IMR-90 (cell line): ENCODE results near the gene THBS4. TPM values are rescaled to one million over a fixed set of nuclear protein-coding genes. Genes with fewer than 3 reads are reported as not detected.

Experiments used
- ATAC-seq: fragments of 200-7000 bp; cut with Tn5 transposase; 2 replicates; pipeline ENCODE4 v1.9.1; 2020; ENCODE audit warnings: low read depth, mild to moderate bottlenecking, moderate library complexity
- BruUV-seq: library from RNA; stranded (reverse); fragments of 400-500 nt; replicated peaks from 2 replicates; lab custom pipeline; 2021; lab: Mats Ljungman, UMichigan
- CTCF ChIA-PET: fragments of 300-600 bp; formaldehyde crosslinking; extraction: SDS; loops from one replicate; lab custom pipeline; 2021; ENCODE audit warnings: antibody characterized with exemption; lab: Yijun Ruan, JAX
- POLR2A ChIA-PET: fragments of 300-600 bp; sonication (Branson Sonifier 250); formaldehyde crosslinking; loops from one replicate; lab custom pipeline; 2022; ENCODE audit warnings: antibody characterized with exemption; ENCODE audit not compliant: unreplicated experiment; lab: Charles Lee
- DNase-seq: peaks from one replicate; pipeline ENCODE4 v3.0.0; 2013
- H2AFZ ChIP-seq: replicated peaks from 2 replicates; pipeline ENCODE3; 2013; ENCODE audit warnings: low read length, mild to moderate bottlenecking; ENCODE audit not compliant: poor library complexity
- H2AK5ac ChIP-seq: 2 replicates; pipeline ENCODE4 v1.6.1; 2013; ENCODE audit warnings: low read depth, low read length, inconsistent platforms
- H2AK9ac ChIP-seq: replicated peaks from 2 replicates; pipeline ENCODE3; 2013; ENCODE audit warnings: mild to moderate bottlenecking, low read depth, low read length, moderate library complexity; ENCODE audit not compliant: poor library complexity
- H2BK120ac ChIP-seq: 2 replicates; pipeline ENCODE4 v1.6.1; 2013; ENCODE audit warnings: low read depth, low read length, inconsistent platforms
- H2BK15ac ChIP-seq: 3 replicates; pipeline ENCODE4 v1.6.1; 2013; ENCODE audit warnings: low read depth, low read length, inconsistent platforms
- H2BK20ac ChIP-seq: 2 replicates; pipeline ENCODE4 v1.6.1; 2013; ENCODE audit warnings: low read depth, mild to moderate bottlenecking, inconsistent platforms, low read length, moderate library complexity
- H2BK5ac ChIP-seq: 2 replicates; pipeline ENCODE4 v1.6.1; 2013; ENCODE audit warnings: mild to moderate bottlenecking, low read depth, low read length, inconsistent platforms; ENCODE audit not compliant: poor library complexity, severe bottlenecking
- H3K14ac ChIP-seq: replicated peaks from 2 replicates; pipeline ENCODE4 v1.6.1; 2013; ENCODE audit warnings: low read depth, low read length, inconsistent platforms
- H3K18ac ChIP-seq: 2 replicates; pipeline ENCODE4 v1.6.1; 2013; ENCODE audit warnings: low read depth, low read length, control low read depth
- H3K23ac ChIP-seq: 2 replicates; pipeline ENCODE4 v1.6.1; 2013; ENCODE audit warnings: low read depth, low read length, inconsistent platforms
- H3K27ac ChIP-seq: 2 replicates; pipeline ENCODE4 v1.5.1; 2013; ENCODE audit warnings: mild to moderate bottlenecking, control low read depth, low read length; ENCODE audit not compliant: insufficient read depth
- H3K27me3 ChIP-seq: 2 replicates; pipeline ENCODE4 v1.6.1; 2013; ENCODE audit warnings: low read length; ENCODE audit not compliant: control insufficient read depth, insufficient read depth
- H3K36me3 ChIP-seq: 2 replicates; pipeline ENCODE4 v1.6.1; 2013; ENCODE audit warnings: low read length, mixed read lengths; ENCODE audit not compliant: control insufficient read depth, insufficient read depth
- H3K4ac ChIP-seq: 2 replicates; pipeline ENCODE4 v1.6.1; 2013; ENCODE audit warnings: low read depth, low read length, inconsistent platforms
- H3K4me1 ChIP-seq: 2 replicates; pipeline ENCODE4 v1.6.1; 2013; ENCODE audit warnings: low read length, mixed read lengths; ENCODE audit not compliant: control insufficient read depth, insufficient read depth
- H3K4me2 ChIP-seq: 2 replicates; pipeline ENCODE4 v1.6.1; 2013; ENCODE audit warnings: low read depth, mild to moderate bottlenecking, control low read depth, low read length, moderate library complexity
- H3K4me3 ChIP-seq: 2 replicates; pipeline ENCODE4 v1.5.1; 2013; ENCODE audit warnings: low read depth, mild to moderate bottlenecking, control low read depth, low read length, moderate library complexity; ENCODE audit not compliant: insufficient read depth
- H3K56ac ChIP-seq: 2 replicates; pipeline ENCODE4 v1.6.1; 2013; ENCODE audit warnings: low read length, inconsistent platforms; ENCODE audit not compliant: insufficient read depth; ENCODE audit errors: extremely low read depth
- H3K79me1 ChIP-seq, 2 experiments: 2 replicates each; pipeline ENCODE4 v1.6.1; 2013; ENCODE audit warnings: low read length in 2 of 2, inconsistent platforms in 1 of 2, low read depth in 1 of 2
- H3K9ac ChIP-seq: 2 replicates; pipeline ENCODE4 v1.6.1; 2013; ENCODE audit warnings: low read depth, low read length, control low read depth
- H3K9me1 ChIP-seq: 2 replicates; pipeline ENCODE4 v1.6.1; 2013; ENCODE audit warnings: low read length, inconsistent platforms; ENCODE audit not compliant: insufficient read depth
- H3K9me3 ChIP-seq: 2 replicates; pipeline ENCODE4 v1.6.1; 2013; ENCODE audit warnings: low read length; ENCODE audit not compliant: control insufficient read depth, insufficient read depth
- H4K20me1 ChIP-seq: 2 replicates; pipeline ENCODE4 v1.6.1; 2013; ENCODE audit warnings: low read length, inconsistent platforms; ENCODE audit not compliant: insufficient read depth
- H4K5ac ChIP-seq: 2 replicates; pipeline ENCODE4 v1.6.1; 2013; ENCODE audit warnings: mild to moderate bottlenecking, low read depth, low read length, control low read depth
- H4K8ac ChIP-seq, 2 experiments: 2 replicates each; pipeline ENCODE4 v1.6.1; 2013; ENCODE audit warnings: low read depth in 2 of 2, low read length in 2 of 2, control low read depth in 1 of 2, inconsistent platforms in 1 of 2
- H4K91ac ChIP-seq: 2 replicates; pipeline ENCODE4 v1.6.1; 2013; ENCODE audit warnings: low read depth, low read length, inconsistent platforms; ENCODE audit not compliant: insufficient read depth
- BHLHE40 ChIP-seq: fragments of 150-350 bp; IDR thresholded peaks from 2 replicates; pipeline ENCODE4 v1.6.1; 2016; ENCODE audit warnings: mild to moderate bottlenecking, low read depth, low read length
- CEBPB ChIP-seq: IDR thresholded peaks from 2 replicates; pipeline ENCODE4 v1.6.1; 2012; ENCODE audit warnings: low read depth, low read length, improper control_type of control experiment
- CHD1 ChIP-seq: IDR thresholded peaks from 2 replicates; pipeline ENCODE4 v1.6.1; 2012; ENCODE audit warnings: low read depth, low read length, improper control_type of control experiment
- FOS ChIP-seq: fragments of 150-350 bp; IDR thresholded peaks from 2 replicates; pipeline ENCODE4 v1.6.1; 2016; ENCODE audit warnings: low read depth, low read length
- MAFK ChIP-seq: IDR thresholded peaks from 2 replicates; pipeline ENCODE4 v1.6.1; 2012; ENCODE audit warnings: low read depth, low read length, improper control_type of control experiment
- MAZ ChIP-seq: IDR thresholded peaks from 2 replicates; pipeline ENCODE4 v1.6.1; 2012; ENCODE audit warnings: low read depth, mild to moderate bottlenecking, low read length, improper control_type of control experiment, moderate library complexity, borderline replicate concordance
- MXI1 ChIP-seq: IDR thresholded peaks from 2 replicates; pipeline ENCODE4 v1.6.1; 2012; ENCODE audit warnings: low read depth, mild to moderate bottlenecking, low read length, moderate library complexity, borderline replicate concordance
- NFE2L2 ChIP-seq: fragments of 150-350 bp; IDR thresholded peaks from 2 replicates; pipeline ENCODE4 v1.6.1; 2016; ENCODE audit warnings: low read depth, mild to moderate bottlenecking, low read length
- POLR2A ChIP-seq: IDR thresholded peaks from 2 replicates; pipeline ENCODE4 v1.6.1; 2012; ENCODE audit warnings: mild to moderate bottlenecking, low read depth, low read length
- RAD21 ChIP-seq: IDR thresholded peaks from 2 replicates; pipeline ENCODE4 v1.6.1; 2012; ENCODE audit warnings: low read length, improper control_type of control experiment
- RCOR1 ChIP-seq: IDR thresholded peaks from 2 replicates; pipeline ENCODE4 v1.6.1; 2012; ENCODE audit warnings: mild to moderate bottlenecking, low read length, improper control_type of control experiment; ENCODE audit not compliant: insufficient replicate concordance
- RFX5 ChIP-seq: IDR thresholded peaks from 2 replicates; pipeline ENCODE4 v1.8.0; 2012; ENCODE audit warnings: low read depth, mild to moderate bottlenecking, low read length, moderate library complexity
- SMC3 ChIP-seq: fragments of 150-350 bp; IDR thresholded peaks from 2 replicates; pipeline ENCODE4 v1.6.1; 2016; ENCODE audit warnings: low read depth, mild to moderate bottlenecking, antibody characterized with exemption, low read length, moderate library complexity
- WGBS, 2 experiments: methylation state at CpG; one replicate each; pipeline versions ENCODE4 v1.1.5 to v1.1.7; 2013; ENCODE audit warnings: missing lambda C conversion rate in 2 of 2; ENCODE audit not compliant: insufficient read length in 1 of 2; ENCODE audit errors: extremely low coverage in 2 of 2; 5-methylcytosine and 5-hydroxymethylcytosine counted together
- dilution Hi-C: fragments of 300-500 bp; cut with HindIII; formaldehyde crosslinking; loops from one replicate; pipeline ENCODE4 v1.14.3; 2018; ENCODE audit warnings: low sequenced_read_pairs; ENCODE audit not compliant: unreplicated experiment
- in situ Hi-C: fragments of 300-500 bp; cut with MboI; formaldehyde crosslinking; loops from 3 replicates; pipeline ENCODE4 v1.14.3; 2019; ENCODE audit warnings: low sequenced_read_pairs, inconsistent platforms, mixed read lengths
- intact Hi-C: fragments of 100-400 bp; cut with micrococcal nuclease; formaldehyde crosslinking; loops from 2 replicates; pipeline ENCODE4 v1.10.0; 2022
- polyA plus RNA-seq, 3 experiments: library from polyadenylated mRNA; depleted of rRNA; stranded (reverse); fragments of >200 nt; gene quantifications; 2 replicates each; pipeline ENCODE4 v1.2.3, GENCODE V29; 2012; ENCODE audit warnings: low replicate concordance in 1 of 3
- total RNA-seq: library from RNA; depleted of rRNA; stranded (reverse); fragments of >200 nt; gene quantifications from 2 replicates; pipeline ENCODE4 v1.2.3, GENCODE V29; 2012
- TF ChIP-seq, protein P1 (sequence below): fragments of 150-350 bp; IDR thresholded peaks from 2 replicates; pipeline ENCODE4 v1.6.1; 2016; ENCODE audit warnings: low read depth, mild to moderate bottlenecking, low read length, moderate library complexity, borderline replicate concordance
- TF ChIP-seq, protein P2 (sequence below): fragments of 150-350 bp; IDR thresholded peaks from 2 replicates; pipeline ENCODE4 v1.6.1; 2017; ENCODE audit warnings: mild to moderate bottlenecking, antibody characterized with exemption, low read length, low read depth
- TF ChIP-seq, protein P3 (sequence below): conservative IDR thresholded peaks from 2 replicates; pipeline ENCODE4 v1.5.1; 2012; ENCODE audit warnings: mild to moderate bottlenecking, low read depth, low read length, improper control_type of control experiment

Gene THBS4
- total and polyA plus RNA-seq, 2 of the 4 experiments (the other 2 are of a cell fraction), result 0.90 to 0.92 TPM

DNA sequence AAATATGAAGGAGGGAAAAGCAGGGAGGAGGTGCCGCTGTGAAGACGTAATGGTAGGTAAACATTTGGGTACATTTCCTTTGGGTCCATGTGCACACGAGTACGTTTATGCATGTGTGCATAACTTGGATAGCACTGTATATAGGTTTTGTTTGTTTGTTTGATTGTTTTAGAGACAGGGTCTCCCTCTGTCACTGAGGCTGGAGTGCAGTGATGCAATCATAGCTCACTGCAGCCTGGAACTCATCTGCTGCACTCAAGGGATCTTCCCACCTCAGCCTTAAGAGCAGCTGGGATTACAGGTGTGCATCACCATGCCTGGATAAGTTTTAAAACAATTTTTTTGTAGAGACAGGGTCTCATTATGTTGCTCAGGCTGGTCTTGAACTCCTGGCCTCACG is 94.0 kb downstream of the THBS4 start:
- H2AK9ac ChIP-seq, result no peak overlapping the region
- no peak overlapping the region for H3K27ac ChIP-seq
- POLR2A ChIA-PET, result no interaction called here
- H3K36me3 ChIP-seq, result no peaks in the 10 kb centered on the region
- dilution Hi-C loops, result no loop called here
- no peaks in the 10 kb centered on the region for H3K4me1 ChIP-seq
- H3K9me1 ChIP-seq, result no peaks in the 10 kb centered on the region
- no peaks in the 10 kb centered on the region for H4K20me1 ChIP-seq
- H3K23ac ChIP-seq, result no peak overlapping the region
- no peak overlapping the region for H2BK120ac ChIP-seq
- no peak overlapping the region for H2BK15ac ChIP-seq
- H4K5ac ChIP-seq, result no peak overlapping the region
- H3K27me3 ChIP-seq, result peaks cover 3% of the 10 kb centered on the region; the same call in 1 of the 2 replicates
- in situ Hi-C loops, result no loop called here
- no peaks in the 10 kb centered on the region for H3K79me1 ChIP-seq
- no peak for TF ChIP-seq RFX5
- TF ChIP-seq POLR2A, result no peak
- no peak for TF ChIP-seq RCOR1
- TF ChIP-seq CHD1, result no peak
- TF ChIP-seq SMC3, result no peak
- no peak for TF ChIP-seq CEBPB
- TF ChIP-seq, protein P1, sequence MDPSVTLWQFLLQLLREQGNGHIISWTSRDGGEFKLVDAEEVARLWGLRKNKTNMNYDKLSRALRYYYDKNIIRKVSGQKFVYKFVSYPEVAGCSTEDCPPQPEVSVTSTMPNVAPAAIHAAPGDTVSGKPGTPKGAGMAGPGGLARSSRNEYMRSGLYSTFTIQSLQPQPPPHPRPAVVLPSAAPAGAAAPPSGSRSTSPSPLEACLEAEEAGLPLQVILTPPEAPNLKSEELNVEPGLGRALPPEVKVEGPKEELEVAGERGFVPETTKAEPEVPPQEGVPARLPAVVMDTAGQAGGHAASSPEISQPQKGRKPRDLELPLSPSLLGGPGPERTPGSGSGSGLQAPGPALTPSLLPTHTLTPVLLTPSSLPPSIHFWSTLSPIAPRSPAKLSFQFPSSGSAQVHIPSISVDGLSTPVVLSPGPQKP, result no peak
- no peak for TF ChIP-seq FOS
- no peak for TF ChIP-seq BHLHE40
- TF ChIP-seq, protein P2, sequence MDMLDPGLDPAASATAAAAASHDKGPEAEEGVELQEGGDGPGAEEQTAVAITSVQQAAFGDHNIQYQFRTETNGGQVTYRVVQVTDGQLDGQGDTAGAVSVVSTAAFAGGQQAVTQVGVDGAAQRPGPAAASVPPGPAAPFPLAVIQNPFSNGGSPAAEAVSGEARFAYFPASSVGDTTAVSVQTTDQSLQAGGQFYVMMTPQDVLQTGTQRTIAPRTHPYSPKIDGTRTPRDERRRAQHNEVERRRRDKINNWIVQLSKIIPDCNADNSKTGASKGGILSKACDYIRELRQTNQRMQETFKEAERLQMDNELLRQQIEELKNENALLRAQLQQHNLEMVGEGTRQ, result no peak
- TF ChIP-seq MXI1, result no peak
- no peak for TF ChIP-seq NFE2L2
- no peak for TF ChIP-seq RAD21
- no peak for TF ChIP-seq MAFK
- TF ChIP-seq MAZ, result no peak
- TF ChIP-seq, protein P3, sequence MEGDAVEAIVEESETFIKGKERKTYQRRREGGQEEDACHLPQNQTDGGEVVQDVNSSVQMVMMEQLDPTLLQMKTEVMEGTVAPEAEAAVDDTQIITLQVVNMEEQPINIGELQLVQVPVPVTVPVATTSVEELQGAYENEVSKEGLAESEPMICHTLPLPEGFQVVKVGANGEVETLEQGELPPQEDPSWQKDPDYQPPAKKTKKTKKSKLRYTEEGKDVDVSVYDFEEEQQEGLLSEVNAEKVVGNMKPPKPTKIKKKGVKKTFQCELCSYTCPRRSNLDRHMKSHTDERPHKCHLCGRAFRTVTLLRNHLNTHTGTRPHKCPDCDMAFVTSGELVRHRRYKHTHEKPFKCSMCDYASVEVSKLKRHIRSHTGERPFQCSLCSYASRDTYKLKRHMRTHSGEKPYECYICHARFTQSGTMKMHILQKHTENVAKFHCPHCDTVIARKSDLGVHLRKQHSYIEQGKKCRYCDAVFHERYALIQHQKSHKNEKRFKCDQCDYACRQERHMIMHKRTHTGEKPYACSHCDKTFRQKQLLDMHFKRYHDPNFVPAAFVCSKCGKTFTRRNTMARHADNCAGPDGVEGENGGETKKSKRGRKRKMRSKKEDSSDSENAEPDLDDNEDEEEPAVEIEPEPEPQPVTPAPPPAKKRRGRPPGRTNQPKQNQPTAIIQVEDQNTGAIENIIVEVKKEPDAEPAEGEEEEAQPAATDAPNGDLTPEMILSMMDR, result no peak
- CTCF ChIA-PET, result no interaction called here
- no peak for ATAC-seq
- H3K14ac ChIP-seq, result no peak overlapping the region
- BruUV-seq, result no TSS peak
- H3K4me2 ChIP-seq, result no peak overlapping the region
- H3K4ac ChIP-seq, result no peak overlapping the region
- H2BK5ac ChIP-seq, result no peak overlapping the region
- H4K91ac ChIP-seq, result no peak overlapping the region
- intact Hi-C loops, result no loop called here
- no peak overlapping the region for H3K9ac ChIP-seq
- no peak for DNase-seq
- H2BK20ac ChIP-seq, result no peak overlapping the region
- WGBS, 2 experiments, result no CpG with 5 or more reads among the region's 5 CpGs
- H4K8ac ChIP-seq, result no peak overlapping the region
- H3K9me3 ChIP-seq, result no peaks in the 10 kb centered on the region; the same call in 1 of the 2 replicates
- no peak overlapping the region for H2AFZ ChIP-seq
- no peak overlapping the region for H3K18ac ChIP-seq
- H3K4me3 ChIP-seq, result no peak overlapping the region
- H3K56ac ChIP-seq, result no peak overlapping the region
- no peak overlapping the region for H2AK5ac ChIP-seq
